H1 (cell line): ENCODE results near the gene PLBD2. TPM values are rescaled to one million over a fixed set of nuclear protein-coding genes. Genes with fewer than 3 reads are reported as not detected.

Experiments
- CTCF ChIA-PET: fragments of 300-600 bp; sonication (Branson Sonifier 250); formaldehyde crosslinking; loops from one replicate; lab custom pipeline; 2021; ENCODE audit not compliant: partially characterized antibody; lab: Charles Lee
- POLR2A ChIA-PET: fragments of 300-600 bp; sonication (Branson Sonifier 250); formaldehyde crosslinking; loops from one replicate; lab custom pipeline; 2021; ENCODE audit warnings: inconsistent platforms; ENCODE audit not compliant: partially characterized antibody; lab: Charles Lee
- DNase-seq, 2 experiments: peaks; one replicate each; pipeline versions ENCODE4 v3.0.0 to v3.0.0-alpha.2; 2010 to 2022; ENCODE audit warnings: low spot score in 2 of 2, low read depth in 1 of 2, mixed read lengths in 1 of 2
- FAIRE-seq: peaks from 2 replicates; lab custom pipeline; 2011; peaks lifted over from hg19 to GRCh38; lab: Jason Lieb, UNC
- H2AFZ ChIP-seq: 2 replicates; pipeline ENCODE4 v1.8.1; 2012; ENCODE audit warnings: low read length, inconsistent platforms
- H2AK5ac ChIP-seq: 2 replicates; pipeline ENCODE4 v1.6.1; 2013; ENCODE audit warnings: low read depth, low read length
- H2BK120ac ChIP-seq: replicated peaks from 2 replicates; pipeline ENCODE3; 2013; ENCODE audit warnings: low read depth, low read length, inconsistent platforms
- H2BK12ac ChIP-seq: 2 replicates; pipeline ENCODE4 v1.6.1; 2013; ENCODE audit warnings: low read depth, low read length
- H2BK15ac ChIP-seq: 2 replicates; pipeline ENCODE4 v1.6.1; 2013; ENCODE audit warnings: low read length
- H2BK20ac ChIP-seq: 2 replicates; pipeline ENCODE4 v1.6.1; 2013; ENCODE audit warnings: low read length
- H2BK5ac ChIP-seq: 2 replicates; pipeline ENCODE4 v1.6.1; 2013; ENCODE audit warnings: low read depth, low read length
- H3K14ac ChIP-seq: 2 replicates; pipeline ENCODE4 v1.6.1; 2013; ENCODE audit warnings: inconsistent platforms; ENCODE audit not compliant: insufficient read length
- H3K18ac ChIP-seq: 2 replicates; pipeline ENCODE4 v1.6.1; 2013; ENCODE audit warnings: low read length; ENCODE audit errors: extremely low read depth
- H3K23ac ChIP-seq: 2 replicates; pipeline ENCODE4 v1.6.1; 2013; ENCODE audit warnings: inconsistent platforms; ENCODE audit not compliant: insufficient read length
- H3K23me2 ChIP-seq: 2 replicates; pipeline ENCODE4 v1.6.1; 2013; ENCODE audit warnings: low read depth, low read length
- H3K27ac ChIP-seq: 2 replicates; pipeline ENCODE4 v1.6.1; 2011; ENCODE audit warnings: low read depth, low read length, inconsistent platforms
- H3K27me3 ChIP-seq, 4 experiments: replicated peaks in 1 of 4; 1 replicate in 1 of 4; 2 replicates in 3 of 4; pipeline versions ENCODE4 v1.6.1 to v1.8.1; 2011 to 2013; ENCODE audit warnings: low read length in 3 of 4, mild to moderate bottlenecking in 3 of 4, inconsistent platforms in 2 of 4, mixed read lengths in 2 of 4, moderate library complexity in 1 of 4; ENCODE audit not compliant: control insufficient read depth in 3 of 4, insufficient read depth in 3 of 4; ENCODE audit errors: extremely low read depth in 1 of 4
- H3K36me3 ChIP-seq, 4 experiments: 2 replicates each; pipeline versions ENCODE4 v1.6.1 to v1.8.1; 2011 to 2013; ENCODE audit warnings: mild to moderate bottlenecking in 4 of 4, low read length in 3 of 4, moderate library complexity in 2 of 4, control low read depth in 1 of 4, inconsistent platforms in 1 of 4; ENCODE audit not compliant: insufficient read depth in 4 of 4, control insufficient read depth in 2 of 4
- H3K4ac ChIP-seq: replicated peaks from 2 replicates; pipeline ENCODE3; 2013; ENCODE audit warnings: low read length, low read depth, mixed read lengths, inconsistent platforms; ENCODE audit not compliant: insufficient read length
- H3K4me1 ChIP-seq, 4 experiments: replicated peaks in 1 of 4; 1 replicate in 1 of 4; 2 replicates in 3 of 4; pipeline versions ENCODE4 v1.6.1 to v1.8.1; 2011 to 2013; ENCODE audit warnings: low read length in 3 of 4, inconsistent platforms in 2 of 4, mixed read lengths in 1 of 4; ENCODE audit not compliant: insufficient read depth in 4 of 4, control insufficient read depth in 3 of 4
- H3K4me2 ChIP-seq, 2 experiments: 2 replicates each; pipeline versions ENCODE4 v1.6.1 to v1.8.1; 2011 to 2013; ENCODE audit warnings: low read depth in 2 of 2, low read length in 2 of 2, control low read depth in 1 of 2, inconsistent platforms in 1 of 2, mild to moderate bottlenecking in 1 of 2; ENCODE audit not compliant: insufficient read depth in 1 of 2
- H3K4me3 ChIP-seq, 4 experiments: fragments of 200-600, 300-600 bp in 1 of 4; sonication (generic), shearing (Covaris generic), sonication (Bioruptor Twin) in 1 of 4; 2 replicates each; pipeline versions ENCODE4 v1.5.1 to v1.8.1; 2011 to 2016; ENCODE audit warnings: low read length in 4 of 4, low read depth in 3 of 4, control low read depth in 2 of 4, inconsistent platforms in 2 of 4, mild to moderate bottlenecking in 2 of 4, mixed read lengths in 1 of 4, moderate library complexity in 1 of 4; ENCODE audit not compliant: insufficient read depth in 2 of 4; ENCODE audit errors: extremely low read depth in 1 of 4
- H3K56ac ChIP-seq: replicated peaks from 2 replicates; pipeline ENCODE3; 2013; ENCODE audit warnings: low read depth, mild to moderate bottlenecking, mixed read lengths, low read length, inconsistent platforms; ENCODE audit not compliant: insufficient read length
- H3K79me1 ChIP-seq: 2 replicates; pipeline ENCODE4 v1.6.1; 2013; ENCODE audit warnings: low read depth, low read length, control low read depth
- H3K79me2 ChIP-seq, 2 experiments: 2 replicates each; pipeline versions ENCODE4 v1.6.1 to v1.8.1; 2012 to 2013; ENCODE audit warnings: low read length in 2 of 2, mild to moderate bottlenecking in 2 of 2, inconsistent platforms in 1 of 2; ENCODE audit not compliant: insufficient read depth in 2 of 2, control insufficient read depth in 1 of 2
- H3K9ac ChIP-seq, 4 experiments: replicated peaks in 1 of 4; 1 replicate in 1 of 4; 2 replicates in 3 of 4; pipeline versions ENCODE4 v1.6.1 to v1.8.1; 2011 to 2013; ENCODE audit warnings: low read depth in 3 of 4, low read length in 3 of 4, control low read depth in 2 of 4, mild to moderate bottlenecking in 2 of 4, moderate library complexity in 2 of 4, inconsistent platforms in 1 of 4; ENCODE audit errors: extremely low read depth in 1 of 4
- H3K9me3 ChIP-seq, 2 experiments: 2 replicates each; pipeline versions ENCODE4 v1.6.1 to v1.8.1; 2012 to 2013; ENCODE audit warnings: mild to moderate bottlenecking in 2 of 2, moderate library complexity in 2 of 2, control low read depth in 1 of 2, inconsistent platforms in 1 of 2, low read depth in 1 of 2, low read length in 1 of 2, mixed read lengths in 1 of 2; ENCODE audit not compliant: insufficient read depth in 2 of 2
- H4K20me1 ChIP-seq, 2 experiments: replicated peaks in 1 of 2; 2 replicates each; pipeline versions ENCODE3 to v1.8.1; 2011 to 2013; ENCODE audit warnings: inconsistent platforms in 2 of 2, low read length in 2 of 2, mild to moderate bottlenecking in 1 of 2; ENCODE audit not compliant: insufficient read depth in 2 of 2, control insufficient read depth in 1 of 2
- H4K5ac ChIP-seq: 2 replicates; pipeline ENCODE4 v1.6.1; 2013; ENCODE audit warnings: low read length, low read depth, mixed read lengths, inconsistent platforms; ENCODE audit not compliant: insufficient read length
- H4K8ac ChIP-seq: 2 replicates; pipeline ENCODE4 v1.8.0; 2013; ENCODE audit warnings: mild to moderate bottlenecking, moderate library complexity, low read length, inconsistent platforms; ENCODE audit not compliant: insufficient read depth; ENCODE audit errors: extremely low read depth
- H4K91ac ChIP-seq: replicated peaks from 2 replicates; pipeline ENCODE3; 2013; ENCODE audit warnings: low read length, mixed read lengths, inconsistent platforms; ENCODE audit not compliant: insufficient read length
- KDM1A ChIP-seq: fragments of 200-600, 300-600 bp; sonication (generic); IDR thresholded peaks from 2 replicates; pipeline ENCODE4 v1.7.1; 2016; ENCODE audit warnings: mild to moderate bottlenecking, low read length, borderline replicate concordance
- RAD21 ChIP-seq, 2 experiments: IDR thresholded peaks in 1 of 2; conservative IDR thresholded peaks in 1 of 2; 2 replicates each; pipeline ENCODE4 v1.6.1; 2011; ENCODE audit warnings: low read depth in 2 of 2, low read length in 2 of 2, improper control_type of control experiment in 1 of 2, inconsistent platforms in 1 of 2, mild to moderate bottlenecking in 1 of 2, moderate library complexity in 1 of 2
- SAP30 ChIP-seq: fragments of 300-600 bp; sonication (generic); IDR thresholded peaks from 2 replicates; pipeline ENCODE4 v1.7.1; 2012; ENCODE audit warnings: low read length, moderate library complexity, mild to moderate bottlenecking, inconsistent platforms; ENCODE audit not compliant: insufficient read depth, insufficient replicate concordance
- USF2 ChIP-seq: IDR thresholded peaks from 2 replicates; pipeline ENCODE4 v1.6.1; 2011; ENCODE audit warnings: low read length, improper control_type of control experiment
- WGBS, 2 experiments: shearing (Covaris generic) in 1 of 2; methylation state at CpG; one replicate each; pipeline versions ENCODE4 v1.1.6 to v1.1.7; 2013 to 2015; ENCODE audit warnings: low lambda C conversion rate in 2 of 2, mixed read lengths in 2 of 2, inconsistent platforms in 1 of 2, low coverage in 1 of 2, missing lambda C conversion rate in 1 of 2; ENCODE audit not compliant: insufficient replicate concordance in 2 of 2, insufficient coverage in 1 of 2, insufficient read length in 1 of 2; ENCODE audit errors: extremely low coverage in 1 of 2, missing lambda C conversion rate in 1 of 2; 5-methylcytosine and 5-hydroxymethylcytosine counted together
- polyA plus RNA-seq, 7 experiments: library from polyadenylated mRNA; depleted of rRNA in 3 of 7; stranded (reverse) in 5 of 7; unstranded in 2 of 7; fragments of >200 nt in 5 of 7; fragments of 200-250 nt in 2 of 7; gene quantifications; 1 replicate in 5 of 7; 2 replicates in 1 of 7; 4 replicates in 1 of 7; pipeline versions ENCODE4 v1.2.1 to v1.2.3, GENCODE V29; 2011 to 2013; ENCODE audit warnings: missing spikeins in 2 of 7, mixed read lengths in 2 of 7
- total RNA-seq: library from RNA; stranded (reverse); fragmentation: NEBNext Ultra II Directional; extraction: Animal tissue kit (Norgen Biotek cat#: 25700); gene quantifications from 2 replicates; pipeline ENCODE4 v1.2.1, GENCODE V29; 2021

PLBD2 gene
- total and polyA plus RNA-seq, 2 of the 8 experiments (the other 6 are each of a cell fraction or from before 2014, with no cell fraction given), result 16.8 to 33.5 TPM

GRCh38 chr12:113402586-113403260 lies 44.3 kb downstream of the PLBD2 start:
- H4K8ac ChIP-seq, result 0 out of 2 replicates have a peak overlapping the region, but pooled peaks have one; percentile 35
- H2BK12ac ChIP-seq, result no peak overlapping the region
- FAIRE-seq, result no peak
- no peak overlapping the region for H2BK5ac ChIP-seq
- ChIA-PET POLR2A (interaction anchor here (1.3 kb wide), 1 partner anchor 11 kb away, joined by 5 read pairs; no protein-coding TSS in a partner anchor), CTCF (interaction anchor here (1.6 to 1.8 kb wide), 2 partner anchors 15 to 91 kb away, joined by 3 to 5 read pairs; no protein-coding TSS in a partner anchor)
- H4K20me1 ChIP-seq, result peaks cover 0 to 1% of the 10 kb centered on the region in 2 experiments
- no peak overlapping the region for H2AK5ac ChIP-seq
- H2BK120ac ChIP-seq, result no peak overlapping the region
- no peak overlapping the region for H3K4me3 ChIP-seq
- peaks cover 0 to 6% (median 3%) of the 10 kb centered on the region in 4 experiments; a peak in 4 of 7 replicates for H3K4me1 ChIP-seq
- no peaks in the 10 kb centered on the region for H3K79me2 ChIP-seq
- H3K56ac ChIP-seq, result no peak overlapping the region
- H3K4me2 ChIP-seq, result no peak overlapping the region
- H3K9ac ChIP-seq, result no peak overlapping the region
- no peak overlapping the region for H3K27ac ChIP-seq
- H3K14ac ChIP-seq, result no peak overlapping the region
- no peak overlapping the region for H3K4ac ChIP-seq
- no peaks in the 10 kb centered on the region for H3K79me1 ChIP-seq
- H4K91ac ChIP-seq, result no peak overlapping the region
- H3K36me3 ChIP-seq, result no peaks in the 10 kb centered on the region
- H4K5ac ChIP-seq, result no peak overlapping the region
- no peaks in the 10 kb centered on the region for H3K9me3 ChIP-seq
- no peak overlapping the region for H2BK15ac ChIP-seq
- H2AFZ ChIP-seq, result no peak overlapping the region
- peaks cover 1% of the 10 kb centered on the region; the same call in 1 of the 2 replicates for H3K23me2 ChIP-seq
- no peak for DNase-seq
- peak; percentile 42; the same call in 1 of the 2 replicates for TF ChIP-seq KDM1A
- TF ChIP-seq RAD21 (IDR thresholded peaks at IDR 0.05 in 1 of 2, conservative IDR thresholded peaks at IDR 0.05 in 1 of 2; ENCODE audit: low read depth in 2 of 2, low read length in 2 of 2), result no peak
- no peak for TF ChIP-seq USF2
- TF ChIP-seq SAP30, result no peak
- no peak overlapping the region for H2BK20ac ChIP-seq
- no peak overlapping the region for H3K18ac ChIP-seq
- H3K23ac ChIP-seq, result no peak overlapping the region
- H3K27me3 ChIP-seq, result no peaks in the 10 kb centered on the region
- 91% methylated on average over 23 of the region's 23 CpGs; no CpG with 5 or more reads in 1 of the 2 experiments for WGBS, 2 experiments
